Liver (tissue), 3 donors: ENCODE results near the gene PLCB3.

ENCODE experiments used
- EGR1 ChIP-seq, 2 donors: IDR thresholded peaks; 2 replicates each; pipeline ENCODE4 v1.6.1; 2016 to 2018; ENCODE audit warnings: antibody characterized with exemption in 2 of 2, low read depth in 2 of 2
- JUND ChIP-seq, 2 donors: IDR thresholded peaks; 2 replicates each; pipeline ENCODE4 v1.6.1; 2016; ENCODE audit warnings: antibody characterized with exemption in 2 of 2
- NR2F2 ChIP-seq: IDR thresholded peaks from 2 replicates; pipeline ENCODE4 v1.6.1; 2016; ENCODE audit warnings: antibody characterized with exemption
- RAD21 ChIP-seq, 2 donors: IDR thresholded peaks; 2 replicates each; pipeline ENCODE4 v1.6.1; 2016; ENCODE audit warnings: antibody characterized with exemption in 2 of 2, mild to moderate bottlenecking in 2 of 2
- SP1 ChIP-seq: IDR thresholded peaks from 2 replicates; pipeline ENCODE4 v1.6.1; 2018; ENCODE audit warnings: antibody characterized with exemption, mild to moderate bottlenecking
- YY1 ChIP-seq: IDR thresholded peaks from 2 replicates; pipeline ENCODE4 v1.6.1; 2016; ENCODE audit warnings: antibody characterized with exemption, mild to moderate bottlenecking
- TF ChIP-seq, protein P1 (sequence below): fragments of 150-350 bp; IDR thresholded peaks from 2 replicates; pipeline ENCODE4 v1.5.1; 2017; ENCODE audit warnings: improper control_type of control experiment, low read depth, low read length; ENCODE audit not compliant: missing input control
- TF ChIP-seq, protein P2 (sequence below): IDR thresholded peaks from 2 replicates; pipeline ENCODE4 v1.6.1; 2016; ENCODE audit warnings: antibody characterized with exemption
- TF ChIP-seq, protein P3 (sequence below): IDR thresholded peaks from 2 replicates; pipeline ENCODE4 v1.6.1; 2016; ENCODE audit warnings: antibody characterized with exemption, mild to moderate bottlenecking
- donor health status: healthy.
- donor health status: healthy.

DNA sequence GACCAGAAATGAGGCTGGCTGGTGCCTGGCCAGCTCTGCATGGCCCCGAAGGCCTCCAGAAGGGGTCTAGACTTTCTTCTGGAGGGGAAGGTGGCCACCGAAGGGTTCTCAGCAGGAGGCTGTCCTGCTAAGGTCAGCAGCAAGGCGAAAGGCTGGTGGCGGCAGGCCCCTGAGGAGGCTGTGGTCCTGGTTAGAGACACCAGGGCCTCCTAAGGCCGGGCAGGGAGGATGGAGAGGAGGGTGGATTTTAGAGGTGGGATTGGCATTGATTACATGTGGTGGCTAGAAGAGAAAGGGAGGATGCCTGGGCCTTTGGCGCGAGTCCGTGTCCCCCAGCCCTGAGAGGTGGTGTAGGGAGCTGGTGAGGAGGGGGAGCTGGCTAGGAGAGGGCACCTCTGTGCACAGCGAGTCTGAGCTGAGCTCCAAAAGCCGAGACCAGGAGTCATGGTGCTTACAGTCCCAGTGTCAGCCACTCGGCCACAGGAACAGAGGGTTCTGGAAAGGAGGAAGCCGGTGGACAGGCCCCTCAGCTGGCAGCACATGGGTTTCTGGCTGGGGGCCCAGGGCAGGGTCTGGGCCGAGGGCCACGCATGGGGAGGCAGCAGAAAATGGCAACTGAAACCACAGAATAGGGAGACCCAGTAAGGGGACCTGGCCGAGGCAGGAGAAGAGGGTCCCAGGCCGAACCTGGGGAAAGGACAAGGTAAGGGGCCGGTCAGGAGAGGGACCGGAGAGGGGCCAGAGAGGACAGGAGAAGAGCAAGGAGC, 42.4 kb upstream of the PLCB3 start:
- TF ChIP-seq, protein P1, sequence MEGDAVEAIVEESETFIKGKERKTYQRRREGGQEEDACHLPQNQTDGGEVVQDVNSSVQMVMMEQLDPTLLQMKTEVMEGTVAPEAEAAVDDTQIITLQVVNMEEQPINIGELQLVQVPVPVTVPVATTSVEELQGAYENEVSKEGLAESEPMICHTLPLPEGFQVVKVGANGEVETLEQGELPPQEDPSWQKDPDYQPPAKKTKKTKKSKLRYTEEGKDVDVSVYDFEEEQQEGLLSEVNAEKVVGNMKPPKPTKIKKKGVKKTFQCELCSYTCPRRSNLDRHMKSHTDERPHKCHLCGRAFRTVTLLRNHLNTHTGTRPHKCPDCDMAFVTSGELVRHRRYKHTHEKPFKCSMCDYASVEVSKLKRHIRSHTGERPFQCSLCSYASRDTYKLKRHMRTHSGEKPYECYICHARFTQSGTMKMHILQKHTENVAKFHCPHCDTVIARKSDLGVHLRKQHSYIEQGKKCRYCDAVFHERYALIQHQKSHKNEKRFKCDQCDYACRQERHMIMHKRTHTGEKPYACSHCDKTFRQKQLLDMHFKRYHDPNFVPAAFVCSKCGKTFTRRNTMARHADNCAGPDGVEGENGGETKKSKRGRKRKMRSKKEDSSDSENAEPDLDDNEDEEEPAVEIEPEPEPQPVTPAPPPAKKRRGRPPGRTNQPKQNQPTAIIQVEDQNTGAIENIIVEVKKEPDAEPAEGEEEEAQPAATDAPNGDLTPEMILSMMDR = no peak
- TF ChIP-seq SP1 (no peak), YY1 (no peak), EGR1 (IDR thresholded peaks at IDR 0.05; ENCODE audit: low read depth in 2 of 2) (no peak), RAD21 (IDR thresholded peaks at IDR 0.05) (no peak), NR2F2 (no peak), JUND (IDR thresholded peaks at IDR 0.05) (no peak)
- TF ChIP-seq, protein P2, sequence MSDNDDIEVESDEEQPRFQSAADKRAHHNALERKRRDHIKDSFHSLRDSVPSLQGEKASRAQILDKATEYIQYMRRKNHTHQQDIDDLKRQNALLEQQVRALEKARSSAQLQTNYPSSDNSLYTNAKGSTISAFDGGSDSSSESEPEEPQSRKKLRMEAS = no peak
- TF ChIP-seq, protein P3, sequence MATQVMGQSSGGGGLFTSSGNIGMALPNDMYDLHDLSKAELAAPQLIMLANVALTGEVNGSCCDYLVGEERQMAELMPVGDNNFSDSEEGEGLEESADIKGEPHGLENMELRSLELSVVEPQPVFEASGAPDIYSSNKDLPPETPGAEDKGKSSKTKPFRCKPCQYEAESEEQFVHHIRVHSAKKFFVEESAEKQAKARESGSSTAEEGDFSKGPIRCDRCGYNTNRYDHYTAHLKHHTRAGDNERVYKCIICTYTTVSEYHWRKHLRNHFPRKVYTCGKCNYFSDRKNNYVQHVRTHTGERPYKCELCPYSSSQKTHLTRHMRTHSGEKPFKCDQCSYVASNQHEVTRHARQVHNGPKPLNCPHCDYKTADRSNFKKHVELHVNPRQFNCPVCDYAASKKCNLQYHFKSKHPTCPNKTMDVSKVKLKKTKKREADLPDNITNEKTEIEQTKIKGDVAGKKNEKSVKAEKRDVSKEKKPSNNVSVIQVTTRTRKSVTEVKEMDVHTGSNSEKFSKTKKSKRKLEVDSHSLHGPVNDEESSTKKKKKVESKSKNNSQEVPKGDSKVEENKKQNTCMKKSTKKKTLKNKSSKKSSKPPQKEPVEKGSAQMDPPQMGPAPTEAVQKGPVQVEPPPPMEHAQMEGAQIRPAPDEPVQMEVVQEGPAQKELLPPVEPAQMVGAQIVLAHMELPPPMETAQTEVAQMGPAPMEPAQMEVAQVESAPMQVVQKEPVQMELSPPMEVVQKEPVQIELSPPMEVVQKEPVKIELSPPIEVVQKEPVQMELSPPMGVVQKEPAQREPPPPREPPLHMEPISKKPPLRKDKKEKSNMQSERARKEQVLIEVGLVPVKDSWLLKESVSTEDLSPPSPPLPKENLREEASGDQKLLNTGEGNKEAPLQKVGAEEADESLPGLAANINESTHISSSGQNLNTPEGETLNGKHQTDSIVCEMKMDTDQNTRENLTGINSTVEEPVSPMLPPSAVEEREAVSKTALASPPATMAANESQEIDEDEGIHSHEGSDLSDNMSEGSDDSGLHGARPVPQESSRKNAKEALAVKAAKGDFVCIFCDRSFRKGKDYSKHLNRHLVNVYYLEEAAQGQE = no peak
